Left forelimb (tissue), 1 donor: ENCODE data around the gene LARP1B.
"Not testable (repeated sequence)": the region's sequence is repeated elsewhere in the genome, so short reads cannot be mapped to it uniquely, and the experiment has no call there.

Experiments
- DNase-seq: peaks from one replicate; pipeline ENCODE4 v3.0.0-alpha.2; 2018; ENCODE audit warnings: low spot score

The LARP1B gene

DNA sequence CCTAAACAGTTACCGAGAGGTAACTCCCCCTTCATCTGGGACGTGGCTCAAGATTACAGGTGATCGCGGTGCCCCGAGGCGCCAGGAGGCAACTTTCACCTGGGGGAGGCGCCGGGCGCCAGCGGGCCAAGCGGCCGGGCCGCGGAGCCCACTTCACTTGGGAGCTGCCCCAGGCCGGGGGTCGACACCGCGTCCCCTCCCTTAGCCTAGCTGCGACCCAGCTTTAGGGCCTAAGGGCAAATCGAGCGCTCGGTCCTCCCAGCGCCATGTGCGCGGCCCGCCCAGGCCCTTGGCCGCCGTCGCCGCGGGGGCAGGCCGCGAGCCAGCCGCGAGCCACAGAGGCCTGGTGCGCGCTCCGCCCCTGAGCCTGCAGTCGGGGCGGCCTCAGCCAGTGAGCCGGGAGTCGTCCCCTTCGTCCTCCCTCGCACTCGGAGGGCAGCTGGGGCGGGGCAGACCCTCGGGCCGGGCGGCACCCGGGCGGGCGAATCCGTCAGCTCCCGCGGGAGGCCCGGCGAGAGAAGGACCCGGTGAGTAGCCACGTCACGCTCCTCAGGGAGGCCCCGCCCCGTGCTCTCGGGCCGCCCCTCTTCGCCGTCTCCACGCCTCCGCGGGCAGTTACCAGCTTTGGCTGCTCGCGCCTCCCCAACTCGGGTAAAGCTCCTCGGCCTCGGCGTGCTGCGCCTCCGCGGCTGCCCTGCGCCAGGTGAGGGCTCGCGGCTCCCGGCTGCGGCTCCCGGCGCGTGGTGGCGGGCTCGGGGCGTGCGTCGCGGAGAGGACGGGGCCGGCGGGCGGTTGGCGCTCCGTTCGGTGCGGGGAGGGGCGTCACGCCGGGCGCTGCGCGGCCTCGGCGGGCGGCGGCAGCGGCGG, at the start of gene LARP1B:
Gene LARP1B, plus strand, starts transcription at position 614 of the 867 bp plus-strand sequence. CDS start 13,640 bp downstream, outside the sequence.
- DNase-seq = peak; percentile 97

DNA sequence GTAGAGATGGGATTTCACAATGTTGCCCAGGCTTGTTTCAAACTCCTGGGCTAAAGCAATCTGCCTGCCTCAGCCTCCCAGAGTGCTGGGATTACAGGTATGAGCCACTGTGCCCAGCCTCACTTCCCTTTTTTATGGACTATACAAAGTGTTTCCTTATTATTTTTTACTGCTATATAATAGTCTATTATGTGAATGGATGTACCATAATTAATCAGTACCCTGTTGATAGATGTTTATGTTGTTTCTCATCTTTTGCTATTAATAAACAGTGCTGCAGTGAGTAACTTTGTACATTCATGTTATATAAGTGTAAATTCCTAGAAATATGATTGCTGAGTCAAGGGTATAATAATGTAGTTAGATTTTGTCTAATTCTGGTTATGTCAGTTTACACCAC, 35.8 kb upstream of the LARP1B start:
- DNase-seq = no peak

DNA sequence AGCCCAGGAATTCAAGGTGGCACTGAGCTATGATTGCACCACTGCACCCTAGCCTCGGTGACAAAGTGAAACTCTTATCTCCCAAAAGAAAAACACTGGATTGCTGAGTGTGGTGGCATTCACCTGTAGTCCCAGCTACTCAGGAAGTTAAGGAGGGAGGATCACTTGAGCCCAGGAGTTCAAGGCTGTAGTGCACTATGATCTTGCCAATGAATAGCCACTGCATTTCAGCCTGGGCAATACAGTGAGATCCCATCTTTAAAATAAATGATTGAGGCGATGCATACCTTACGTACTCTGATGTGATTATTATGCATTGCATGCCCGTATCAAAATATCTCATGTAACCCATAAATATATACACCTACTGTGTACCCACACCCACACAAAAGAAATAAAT, 31.2 kb upstream of the LARP1B start:
- DNase-seq = no peak

DNA sequence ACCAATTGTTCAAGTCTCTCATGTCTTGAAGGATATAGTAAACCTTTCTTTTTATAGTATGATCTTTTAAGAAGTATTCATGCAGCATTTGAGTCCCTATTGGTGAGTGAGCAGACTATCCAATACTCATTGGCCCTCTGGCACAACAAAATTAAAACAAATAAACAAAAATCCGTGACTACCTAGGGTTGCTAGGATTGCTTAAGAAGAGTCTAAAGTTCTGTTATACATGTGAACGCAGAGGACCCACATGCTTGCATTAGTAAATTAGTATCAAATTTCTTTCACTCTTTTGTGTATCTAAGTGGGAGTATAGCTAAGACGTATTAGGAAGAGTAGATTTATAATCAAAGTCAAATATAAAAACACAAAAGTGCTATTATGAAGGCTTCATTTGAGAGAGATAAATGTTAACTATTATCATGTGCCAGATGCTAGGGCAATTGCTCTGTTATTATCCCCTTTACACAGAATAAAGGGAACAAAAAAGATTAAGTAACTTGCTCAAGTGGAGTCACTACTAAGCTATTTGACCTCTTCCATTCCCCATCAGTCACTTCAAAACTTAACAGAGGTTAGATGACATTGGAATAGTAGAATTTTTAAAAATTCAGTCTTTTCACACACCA, 29.2 kb upstream of the LARP1B start:
- no peak for DNase-seq

DNA sequence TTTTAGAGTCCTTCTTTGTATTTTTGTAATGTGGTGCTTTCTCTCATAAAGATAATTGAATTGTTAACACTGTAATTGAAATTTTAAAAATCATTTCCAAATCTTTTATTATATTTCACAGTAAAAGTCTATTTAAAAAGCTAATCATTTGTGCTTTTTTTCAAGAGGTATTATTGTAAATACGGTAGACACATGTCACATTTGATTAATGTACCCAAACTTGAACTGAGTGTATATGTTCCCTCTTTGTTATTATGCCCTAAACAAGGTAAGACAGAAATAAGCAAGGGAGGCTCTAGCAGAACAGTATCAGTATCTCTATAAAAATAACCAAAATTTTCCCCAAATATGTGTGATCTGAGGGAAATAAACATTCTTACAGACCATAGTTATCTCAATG, 21.5 kb upstream of the LARP1B start:
- DNase-seq = no peak

DNA sequence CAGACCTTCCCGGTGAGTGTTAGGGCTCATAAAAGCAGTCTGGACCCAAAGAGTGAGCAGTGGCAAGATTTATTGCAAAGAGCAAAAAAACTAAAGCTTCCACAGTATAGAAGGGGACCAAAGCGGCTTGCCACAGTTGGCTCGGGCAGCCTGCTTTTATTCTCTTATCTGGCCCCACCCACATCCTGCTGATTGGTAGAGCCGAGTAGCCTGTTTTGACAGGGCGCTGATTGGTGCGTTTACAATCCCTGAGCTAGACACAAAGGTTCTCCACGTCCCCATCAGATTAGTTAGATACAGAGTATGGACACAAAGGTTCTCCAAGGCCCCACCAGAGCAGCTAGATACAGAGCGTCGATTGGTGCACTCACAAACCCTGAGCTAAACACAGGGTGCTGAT, 14.1 kb upstream of the LARP1B start:
- not testable (repeated sequence) for DNase-seq

DNA sequence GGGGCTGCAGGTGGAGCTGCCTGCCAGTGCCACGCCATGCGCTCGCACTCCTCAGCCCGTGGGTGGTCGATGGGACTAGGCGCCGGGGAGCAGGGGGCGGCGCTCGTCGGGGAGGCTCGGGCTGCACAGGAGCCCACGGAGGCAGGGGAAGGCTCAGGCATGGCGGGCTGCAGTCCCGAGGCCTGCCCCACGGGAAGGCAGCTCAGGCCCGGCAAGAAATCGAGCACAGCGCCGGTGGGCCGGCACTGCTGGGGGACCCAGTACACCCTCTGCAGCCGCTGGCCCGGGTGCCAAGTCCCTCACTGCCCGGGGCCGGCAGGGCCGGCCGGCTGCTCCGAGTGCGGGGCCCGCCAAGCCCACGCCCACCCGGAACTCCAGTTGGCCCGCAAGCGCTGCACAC, 13.6 kb upstream of the LARP1B start:
- DNase-seq = not testable (repeated sequence)

DNA sequence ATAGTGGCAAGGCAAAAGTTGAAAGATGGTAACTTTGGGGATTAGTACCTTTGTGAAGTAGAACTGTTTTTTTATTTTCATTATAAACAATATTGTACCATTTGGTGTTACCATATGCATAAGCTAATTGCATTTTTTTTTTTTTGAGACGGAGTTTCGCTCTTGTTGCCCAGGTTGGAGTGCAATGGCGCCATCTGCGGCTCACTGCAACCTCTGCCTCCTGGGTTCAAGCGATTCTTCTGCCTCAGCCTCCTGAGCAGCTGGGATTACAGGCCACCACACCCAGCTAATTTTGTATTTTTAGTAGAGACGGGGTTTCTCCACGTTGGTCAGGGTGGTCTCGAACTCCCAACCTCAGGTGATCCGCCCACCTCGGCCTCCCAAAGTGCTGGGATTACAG, 9.9 kb upstream of the LARP1B start:
- DNase-seq = not testable (repeated sequence)

DNA sequence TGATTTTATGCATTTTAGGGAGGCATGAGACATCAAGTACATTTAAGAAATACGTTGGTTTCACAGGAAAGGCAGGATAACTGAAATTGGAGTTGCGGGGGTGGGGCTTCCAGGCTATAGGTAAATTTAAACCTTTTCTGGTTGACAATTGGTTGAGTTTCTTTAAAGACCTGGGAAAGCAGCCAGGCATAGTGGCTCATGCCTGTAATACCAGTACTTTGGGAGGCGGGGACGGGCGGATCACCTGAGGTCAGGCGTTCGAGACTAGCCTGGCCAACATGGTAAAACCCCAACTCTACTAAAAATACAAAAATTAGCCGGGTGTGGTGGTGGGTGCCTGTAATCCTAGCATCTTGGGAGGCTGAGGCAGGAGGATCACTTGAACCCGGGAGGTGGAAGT, 6.2 kb upstream of the LARP1B start:
- DNase-seq = not testable (repeated sequence)

DNA sequence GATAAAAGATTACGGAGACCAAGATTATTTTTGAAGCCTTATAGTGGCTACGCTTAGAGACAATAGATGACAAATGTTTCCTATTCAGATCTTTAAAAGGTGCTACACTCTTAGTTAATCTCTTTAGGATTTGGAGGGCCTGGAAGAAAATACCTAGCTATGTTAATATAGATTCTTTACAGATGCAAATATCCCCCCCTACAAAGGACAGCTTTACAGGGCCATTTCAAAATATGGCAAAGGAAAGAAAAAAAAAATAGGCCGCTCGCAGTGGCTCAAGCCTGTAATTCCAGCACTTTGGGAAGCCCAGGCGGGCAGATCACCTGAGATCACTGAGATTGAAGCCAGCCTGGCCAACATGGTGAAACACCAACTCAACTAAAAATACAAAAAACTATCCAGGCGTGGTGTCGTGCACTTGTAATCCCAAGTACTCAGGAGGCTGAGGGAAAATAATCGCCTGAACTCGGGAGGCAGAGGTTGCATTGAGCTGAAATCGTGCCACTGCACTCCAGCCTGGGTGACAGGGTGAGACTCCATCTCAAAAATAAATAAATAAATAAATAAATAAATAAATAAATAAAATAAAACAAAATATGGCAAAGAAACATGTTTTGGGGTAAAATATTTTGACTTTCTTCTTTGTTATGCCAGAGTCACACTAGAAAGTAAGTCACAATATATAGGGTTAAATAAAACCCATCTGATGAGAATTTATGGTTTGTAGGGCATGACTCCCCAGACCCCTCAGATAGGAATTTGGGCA, 5.5 kb upstream of the LARP1B start:
- DNase-seq = not testable (repeated sequence)

DNA sequence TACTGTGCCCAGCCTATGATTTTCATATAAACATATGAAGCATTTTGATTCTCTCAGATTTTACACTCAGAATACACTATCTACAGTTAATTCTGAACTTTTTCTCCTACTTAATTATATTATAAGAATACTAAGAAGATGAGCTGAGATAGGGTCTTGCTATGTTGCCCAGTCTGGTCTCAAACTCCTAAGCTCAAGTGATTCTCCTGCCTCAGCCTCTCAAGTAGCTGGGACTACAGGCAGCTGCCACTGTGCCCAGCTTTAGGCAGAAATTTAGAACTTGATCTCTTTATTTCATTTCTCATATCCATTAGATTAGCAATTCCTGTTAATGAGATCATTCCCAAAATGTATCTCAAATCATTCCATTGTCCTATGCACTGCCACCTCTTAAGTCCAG, 4.7 kb upstream of the LARP1B start:
- DNase-seq = no peak

DNA sequence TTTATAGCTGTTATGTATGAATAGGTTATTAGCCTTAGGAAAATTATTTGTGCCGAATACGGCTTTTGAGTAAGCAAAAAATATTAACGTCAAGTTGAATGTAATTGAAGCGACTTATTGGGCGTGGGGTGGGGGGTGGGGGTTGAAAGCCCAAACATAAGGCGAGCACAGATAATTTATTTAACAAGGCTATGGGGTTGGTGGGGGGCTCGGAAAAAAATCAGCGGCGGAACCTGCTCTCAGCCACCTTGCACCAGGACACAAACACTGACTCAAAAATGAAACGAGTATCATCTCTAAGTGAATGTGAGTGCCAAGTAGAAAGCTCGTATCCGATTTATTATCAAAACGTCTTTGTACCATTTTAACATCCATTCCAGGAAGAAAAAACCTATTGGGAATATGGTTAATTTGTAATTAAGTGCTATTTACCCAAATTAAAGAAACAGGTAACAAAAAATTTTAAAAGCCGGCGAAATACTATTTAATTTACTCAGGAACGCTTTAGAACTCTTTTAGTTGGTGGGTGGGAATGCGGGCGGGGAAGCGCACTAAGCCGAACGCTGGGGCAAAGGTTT, 902 bp upstream of the LARP1B start:
- no peak for DNase-seq

DNA sequence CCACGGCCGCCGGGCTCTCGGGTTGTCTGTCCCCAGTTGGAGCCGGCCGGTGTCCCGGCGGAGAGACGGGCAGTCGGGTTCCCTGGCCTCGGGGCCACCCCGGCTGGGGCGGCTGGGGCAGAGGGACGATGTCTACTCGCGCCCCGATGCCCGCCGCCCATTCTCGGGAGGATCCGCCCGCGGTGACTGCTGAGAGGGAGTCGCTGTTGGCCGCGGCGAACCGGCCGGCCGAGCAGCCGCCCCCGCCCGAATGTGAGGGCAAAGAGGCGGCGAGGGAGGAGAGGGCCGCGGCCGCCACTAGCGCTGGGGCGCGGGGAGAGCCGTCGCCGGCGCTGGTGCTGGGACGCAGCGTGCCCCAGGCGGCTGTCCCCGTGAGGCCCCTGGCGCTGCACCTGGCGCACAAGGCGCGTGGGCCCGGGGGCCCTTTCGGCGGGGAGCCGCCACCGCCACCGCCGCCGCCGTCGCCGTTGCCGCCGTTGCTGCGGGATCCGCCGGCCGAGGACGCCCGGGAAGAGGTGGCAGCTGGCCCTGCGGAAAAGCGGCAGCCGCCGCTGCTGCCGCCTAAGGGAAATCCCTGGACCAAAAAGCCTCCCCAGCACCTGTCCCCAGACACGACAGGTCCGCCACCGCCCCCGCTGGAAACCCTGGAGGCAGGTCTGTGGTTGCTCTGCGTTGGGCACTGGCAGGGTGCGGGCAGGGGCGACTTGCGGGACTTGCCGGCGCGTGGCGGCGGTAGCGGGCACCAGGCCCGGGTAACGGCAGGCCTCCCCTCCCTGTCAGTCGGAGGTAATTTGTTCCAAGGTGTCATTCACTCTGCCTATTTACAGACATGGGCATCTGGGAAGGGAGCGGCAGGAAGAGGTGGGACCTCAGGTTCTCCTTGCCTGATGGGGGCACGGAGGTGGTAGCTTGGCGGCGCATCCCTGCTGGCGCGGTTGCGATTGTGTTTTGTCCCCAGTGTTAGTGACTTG, 739 bp downstream of the LARP1B start:
- DNase-seq = peak; percentile 73

DNA sequence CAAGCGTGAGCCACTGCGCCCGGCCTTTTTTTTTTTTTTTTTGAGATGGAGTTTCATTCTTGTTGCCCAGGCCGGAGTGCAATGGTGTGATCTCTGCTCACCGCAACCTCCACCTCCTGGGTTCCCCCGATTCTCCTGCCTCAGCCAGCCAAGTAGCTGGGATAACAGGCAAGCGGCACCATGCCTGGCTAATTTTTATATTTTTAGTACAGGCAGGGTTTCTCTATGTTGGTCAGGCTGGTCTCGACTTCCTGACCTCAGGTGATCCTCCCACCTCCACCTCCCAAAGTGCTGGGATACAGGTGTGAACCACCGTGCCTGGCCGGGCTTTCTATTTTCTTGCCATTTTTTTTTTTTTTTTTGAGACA, 5.3 kb downstream of the LARP1B start:
- DNase-seq = not testable (repeated sequence)

DNA sequence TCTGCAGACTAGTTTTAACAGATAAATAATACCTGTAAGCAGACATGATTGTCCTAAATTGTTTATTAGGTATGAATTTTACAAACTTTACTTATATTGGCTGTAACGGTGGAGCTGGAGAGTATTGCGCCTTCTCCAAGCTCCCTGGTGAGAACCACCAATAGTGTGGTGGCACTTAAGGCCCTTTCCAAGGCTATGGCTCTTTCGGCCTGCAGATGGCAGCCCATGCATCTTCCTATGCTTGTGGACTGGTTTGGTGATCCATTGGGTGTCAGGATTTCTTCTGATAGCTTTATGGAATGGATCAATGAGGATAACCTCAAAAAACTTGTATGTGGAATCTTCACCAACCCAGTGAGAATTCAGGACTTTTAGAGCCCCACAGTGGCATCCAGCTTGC, 7.8 kb downstream of the LARP1B start:
- DNase-seq = no peak

DNA sequence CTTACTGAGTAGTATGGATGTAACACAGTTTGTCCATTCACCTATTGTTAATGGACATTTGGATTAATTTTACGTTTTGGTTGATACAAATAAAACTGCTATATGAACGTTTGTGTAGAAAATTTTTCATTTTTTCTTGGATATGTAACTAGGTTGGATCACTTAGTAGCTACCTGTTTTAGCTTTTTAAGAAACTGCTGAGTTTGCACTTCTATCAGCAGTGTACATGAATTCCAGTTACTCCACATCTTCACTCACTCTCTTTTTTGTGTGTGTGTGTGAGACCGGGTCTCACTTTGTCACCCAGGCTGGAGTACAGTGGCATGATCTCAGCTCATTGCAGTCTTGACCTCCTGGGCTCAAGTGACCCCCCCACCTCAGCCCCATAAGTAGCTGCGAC, 15.4 kb downstream of the LARP1B start:
- no peak for DNase-seq

DNA sequence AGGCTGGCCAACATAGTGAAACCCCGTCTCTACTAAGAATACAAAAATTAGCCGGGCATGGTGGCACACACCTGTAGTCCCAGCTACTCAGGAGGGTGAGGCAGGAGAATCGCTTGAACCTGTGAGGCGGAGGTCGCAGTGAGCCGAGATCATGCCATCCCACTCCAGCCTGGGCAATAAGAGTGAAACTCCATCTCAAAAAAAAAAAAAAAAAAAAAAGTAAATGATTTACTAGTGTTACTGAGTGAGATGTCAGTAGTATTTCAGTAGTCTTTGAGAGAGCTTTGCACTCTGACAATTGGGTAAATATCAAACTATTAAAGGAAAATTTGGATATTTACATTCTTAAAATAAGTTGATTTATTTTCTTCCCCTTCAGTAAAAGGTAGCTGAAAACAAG, 34.2 kb downstream of the LARP1B start:
- not testable (repeated sequence) for DNase-seq

DNA sequence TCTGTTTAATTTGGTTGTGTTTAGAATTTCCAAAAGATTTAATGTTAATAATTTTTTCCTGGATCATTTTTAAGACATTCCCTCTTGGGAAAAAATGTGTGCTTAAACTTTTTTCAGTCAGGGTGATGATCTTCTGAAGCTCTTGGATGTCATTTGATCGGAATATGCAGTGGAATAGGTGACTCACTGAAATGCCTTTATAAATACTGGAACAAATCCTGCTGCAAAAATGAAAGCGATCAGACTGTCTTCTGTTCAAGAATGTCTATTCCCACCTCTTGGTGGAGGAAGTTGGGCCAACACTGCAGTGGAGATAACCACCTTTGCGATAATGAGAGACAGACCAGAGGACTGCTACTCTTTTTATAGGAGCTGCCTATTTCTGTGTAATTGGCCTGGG, 46.7 kb downstream of the LARP1B start:
- no peak for DNase-seq

DNA sequence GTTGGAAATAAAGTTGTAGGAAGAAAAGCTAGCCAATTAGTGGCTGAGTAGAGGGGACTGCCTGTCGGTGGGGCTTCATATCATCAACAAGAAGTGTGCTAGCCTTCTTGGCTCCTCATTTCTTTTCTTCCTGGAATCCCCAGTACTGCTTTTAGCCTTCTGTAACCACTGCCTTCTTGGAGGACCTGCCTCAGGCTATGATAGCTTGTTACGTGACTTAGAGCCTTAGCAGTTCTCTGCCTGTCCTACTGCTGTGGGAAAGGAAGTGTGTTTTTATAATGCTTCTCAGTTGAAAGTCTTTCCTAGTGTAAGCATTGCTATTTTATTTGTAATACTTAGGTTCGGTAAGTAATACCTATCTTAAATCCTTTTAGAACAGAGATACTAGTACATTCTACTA, 61.9 kb downstream of the LARP1B start:
- no peak for DNase-seq

DNA sequence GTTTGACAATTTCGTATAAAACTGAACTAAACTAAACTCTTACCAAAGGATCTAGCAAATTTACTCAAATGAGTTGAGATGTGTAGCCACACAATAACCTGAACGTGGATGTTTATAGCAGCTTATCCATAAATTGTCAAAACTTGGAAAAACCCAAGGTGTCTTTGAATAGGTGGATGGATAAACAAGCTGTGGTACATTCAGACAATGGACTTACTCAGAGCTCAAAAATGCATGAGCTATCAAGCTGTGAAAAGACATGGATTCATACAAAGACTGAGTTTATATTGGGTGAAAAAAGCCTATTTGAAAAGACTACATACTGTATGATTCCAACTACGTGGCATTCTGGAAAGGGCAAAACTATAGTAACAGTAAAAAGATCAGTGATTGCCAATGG, 69.5 kb downstream of the LARP1B start:
- DNase-seq = no peak

DNA sequence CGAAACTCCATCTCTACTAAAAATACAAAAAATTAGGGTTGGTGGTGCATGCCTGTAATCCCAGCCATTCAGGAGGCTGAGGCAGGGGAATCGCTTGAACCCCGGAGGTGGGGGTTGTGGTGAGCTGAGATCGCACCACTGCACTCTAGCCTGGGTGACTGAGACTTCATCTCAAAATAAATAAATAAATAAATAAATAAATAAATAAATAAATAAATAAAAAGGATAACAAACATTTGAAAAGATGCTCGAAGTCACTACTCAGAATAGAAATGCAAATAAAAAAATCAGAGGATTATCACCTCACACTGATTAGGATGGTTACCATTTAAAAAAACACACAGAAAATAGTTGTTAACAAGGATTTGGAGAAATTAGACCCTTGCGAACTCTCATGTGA, 73.8 kb downstream of the LARP1B start:
- no peak for DNase-seq
